Stimulated activated CD4-positive, alpha-beta T cell treated with anti-CD3 and anti-CD28 coated beads, TNF-alpha, amount 100 ng/mL, for 1 hour (primary cell): Measurements from ENCODE around the gene DMGDH.

Experiments
- DNase-seq, 3 donors: peaks; one replicate each; pipeline ENCODE4 v3.0.0-alpha.2; 2020; ENCODE audit warnings: low read depth in 3 of 3, low spot score in 1 of 3

Gene DMGDH

GRCh38 chr5:78979117-78979742 lies 90.2 kb downstream of the DMGDH start:
- DNase-seq = no peak

GRCh38 chr5:78975035-78975434 lies 94.4 kb downstream of the DMGDH start:
- DNase-seq = no peak

GRCh38 chr5:78974601-78975000 lies 94.9 kb downstream of the DMGDH start:
- no peak for DNase-seq

GRCh38 chr5:78974011-78974410 lies 95.5 kb downstream of the DMGDH start:
- DNase-seq = no peak

- DNase-seq = no peak
Observed at GRCh38 chr5:78972654-78973428, 96.6 kb downstream of the DMGDH start.

- no peak for DNase-seq
Observed at GRCh38 chr5:78971998-78972397, 97.5 kb downstream of the DMGDH start.

- DNase-seq = no peak
Observed at GRCh38 chr5:78968781-78969180, 100.7 kb downstream of the DMGDH start.

GRCh38 chr5:78964889-78965288 lies 104.6 kb downstream of the DMGDH start:
- DNase-seq = no peak

GRCh38 chr5:78961743-78962142 lies 107.7 kb downstream of the DMGDH start:
- DNase-seq = no peak

- DNase-seq = no peak
Observed at GRCh38 chr5:78959767-78960166, 109.7 kb downstream of the DMGDH start.

GRCh38 chr5:78958672-78959445 lies 110.6 kb downstream of the DMGDH start:
- DNase-seq = no peak

GRCh38 chr5:78956901-78957300 lies 112.6 kb downstream of the DMGDH start:
- no peak for DNase-seq

- no peak for DNase-seq
Observed at GRCh38 chr5:78953092-78953800, 116.2 kb downstream of the DMGDH start.
